SK-N-MC (cell line): Measurements from ENCODE around the gene CLTRN.

Experiments
- EZH2 ChIP-seq: fragments of 200-600 bp; sonication (generic); IDR thresholded peaks from one replicate; pipeline ENCODE4 v1.6.1; 2017; ENCODE audit warnings: antibody characterized with exemption
- POLR2AphosphoS5 ChIP-seq: IDR thresholded peaks from 2 replicates; pipeline ENCODE4 v1.6.1; 2012; ENCODE audit warnings: mild to moderate bottlenecking, low read depth, low read length, borderline replicate concordance

GRCh38 chrX:15607067-15607466 lies 57.5 kb downstream of the CLTRN start:
- no peak for TF ChIP-seq POLR2AphosphoS5
- no peak for TF ChIP-seq EZH2
